Measurements from ENCODE around the gene EBF4.

The EBF4 gene

DNA sequence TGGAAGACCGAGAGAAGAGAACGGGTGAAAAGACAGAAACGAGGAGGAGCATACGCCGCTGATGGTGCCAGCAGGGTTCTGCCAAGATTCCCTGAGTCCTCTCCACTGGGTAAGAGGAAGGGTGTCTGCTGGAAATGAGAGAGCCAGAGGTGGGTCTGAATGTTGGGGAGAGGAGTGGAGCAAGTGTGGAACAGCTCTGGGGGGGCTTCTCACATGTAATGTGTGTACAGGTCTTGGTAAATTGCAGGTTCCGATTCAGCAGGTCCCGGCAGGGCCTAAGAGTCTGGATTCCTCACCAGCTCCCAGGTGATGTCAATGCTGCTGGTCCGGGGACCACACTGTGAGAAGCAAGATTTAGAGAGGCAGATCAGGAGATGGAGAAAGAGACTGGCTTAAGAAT lies 1.5 kb upstream of the EBF4 start:
- TF ChIP-seq CTCF (IDR thresholded peaks at IDR 0.05; ENCODE audit: low read depth, low read length, missing control alignments): no peak
- DNase-seq (ENCODE audit: low read depth): no peak
- H3K4me3 ChIP-seq (ENCODE audit: low read depth, low read length): no peak overlapping the region

DNA sequence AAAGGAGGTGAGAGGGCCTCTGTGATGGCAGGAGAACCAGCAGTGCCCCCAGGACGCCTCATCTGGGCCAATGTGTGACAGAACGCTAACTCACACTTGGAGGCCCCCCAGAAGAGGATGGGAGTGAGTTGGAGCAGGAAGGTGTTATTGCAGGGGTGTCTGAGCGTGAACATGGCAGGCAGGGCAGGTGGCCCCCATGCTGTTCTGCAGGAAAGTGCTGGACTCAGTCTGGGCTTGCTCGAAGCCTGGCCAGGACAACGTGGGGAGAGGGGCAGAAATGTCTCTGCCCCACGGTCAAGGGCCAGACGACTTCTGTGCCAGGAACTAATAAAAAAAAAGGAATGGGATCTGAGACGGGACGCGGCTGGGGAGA lies 931 bp upstream of the EBF4 start:
- no peak for DNase-seq (ENCODE audit: low read depth)
- no peak overlapping the region for H3K4me3 ChIP-seq (ENCODE audit: low read depth, low read length)
- TF ChIP-seq CTCF (IDR thresholded peaks at IDR 0.05; ENCODE audit: low read depth, low read length, missing control alignments): no peak

DNA sequence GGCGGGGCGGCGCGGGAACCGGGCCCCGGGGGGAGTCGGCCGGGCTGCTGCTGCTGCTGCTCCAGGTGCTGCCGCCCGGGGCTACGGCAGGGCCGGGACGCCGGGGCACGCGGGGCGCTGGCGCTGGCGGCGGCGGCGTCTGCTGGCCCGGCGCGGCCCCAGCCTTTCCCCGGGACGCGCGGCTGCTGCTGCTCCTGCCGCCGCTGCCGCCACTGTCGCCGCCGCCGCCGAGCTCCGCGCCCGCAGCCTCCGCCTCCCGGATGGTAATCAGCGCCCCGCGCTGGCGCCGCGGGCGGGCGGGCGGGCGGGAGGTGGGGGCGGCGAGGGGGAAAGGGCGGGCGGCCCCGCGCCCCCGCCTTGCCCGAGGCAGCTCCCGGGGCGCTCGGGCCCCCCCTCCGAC lies 306 bp downstream of the EBF4 start:
- DNase-seq (ENCODE audit: low read depth): no peak
- TF ChIP-seq CTCF (IDR thresholded peaks at IDR 0.05; ENCODE audit: low read depth, low read length, missing control alignments): no peak

DNA sequence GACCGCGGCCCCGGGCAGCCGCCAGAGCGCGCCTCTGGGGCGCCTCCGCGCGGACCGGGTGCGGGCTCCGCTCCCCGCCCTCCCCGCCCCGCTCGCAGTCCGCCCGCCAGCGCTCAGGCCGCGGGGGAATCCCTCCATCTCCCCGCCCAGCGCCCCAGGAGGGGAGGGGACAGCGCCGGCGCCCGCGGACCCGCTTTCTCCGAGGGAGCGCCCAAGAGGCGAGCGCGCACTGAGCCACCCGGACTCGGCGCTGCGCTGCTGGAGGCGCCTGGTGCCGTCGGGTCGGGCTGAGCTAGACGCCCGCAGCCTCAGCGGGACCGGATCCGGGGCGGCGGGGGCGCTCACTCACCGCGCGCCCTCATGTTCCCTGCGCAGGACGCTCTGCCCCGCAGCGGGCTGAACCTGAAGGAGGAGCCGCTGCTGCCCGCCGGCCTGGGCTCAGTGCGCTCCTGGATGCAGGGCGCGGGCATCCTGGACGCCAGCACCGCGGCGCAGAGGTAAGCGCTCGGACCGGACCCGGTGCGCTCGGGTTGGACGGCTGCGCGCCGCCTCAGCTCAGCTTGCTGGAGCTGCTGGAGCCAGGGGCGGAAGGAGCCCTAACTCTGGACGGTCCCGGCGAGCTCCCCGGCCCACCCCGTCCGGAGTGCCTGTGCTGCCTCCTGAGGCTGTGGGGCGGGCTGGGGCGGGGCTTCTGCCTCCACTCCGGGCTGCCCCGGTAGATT lies 867 bp downstream of the EBF4 start:
- no peak for DNase-seq (ENCODE audit: low read depth)
- no peak for TF ChIP-seq CTCF (IDR thresholded peaks at IDR 0.05; ENCODE audit: low read depth, low read length, missing control alignments)
- H3K4me3 ChIP-seq (ENCODE audit: low read depth, low read length): no peak overlapping the region

More for the DNA sequence above, 306 bp downstream of the EBF4 start:
- no peak overlapping the region for H3K4me3 ChIP-seq (ENCODE audit: low read depth, low read length)

- DNase-seq (ENCODE audit: low read depth): no peak
- H3K4me3 ChIP-seq (ENCODE audit: low read depth, low read length): no peak overlapping the region
- TF ChIP-seq CTCF (IDR thresholded peaks at IDR 0.05; ENCODE audit: low read depth, low read length, missing control alignments): no peak
Observed at GRCh38 chr20:2694008-2694471, 1.5 kb downstream of the EBF4 start.

DNA sequence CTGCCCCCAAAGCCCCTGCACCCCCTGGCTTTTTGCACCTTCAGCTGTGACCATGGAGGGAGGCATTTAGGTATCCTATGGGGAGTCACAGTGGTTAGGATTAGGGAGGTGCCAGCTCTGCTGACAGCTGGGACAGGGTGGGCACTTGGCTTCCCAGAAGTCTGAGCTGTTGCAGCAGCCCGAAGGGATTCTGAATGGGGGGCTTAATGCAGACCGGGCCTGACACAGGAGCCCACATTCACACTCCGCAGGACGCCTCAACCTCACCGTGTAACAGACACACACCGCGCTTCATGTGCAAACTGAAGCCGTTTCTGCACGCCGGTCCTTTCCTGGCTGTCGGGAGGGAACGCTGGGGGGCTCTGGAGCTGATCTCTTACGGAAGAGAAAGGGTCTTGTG lies 1.9 kb downstream of the EBF4 start:
- no peak for TF ChIP-seq CTCF (IDR thresholded peaks at IDR 0.05; ENCODE audit: low read depth, low read length, missing control alignments)
- H3K4me3 ChIP-seq (ENCODE audit: low read depth, low read length): no peak overlapping the region
- no peak for DNase-seq (ENCODE audit: low read depth)

All from GM12864 (cell line).